WTC11 (cell line): ENCODE measurements around the gene AKAP11. TPM values are rescaled to one million over a fixed set of nuclear protein-coding genes. Genes with fewer than 3 reads are reported as not detected.
A peak's percentile ranks its signal among the peaks of the same experiment; 100 is the strongest.

Experiments used
- ATAC-seq: fragments of 200-7000 bp; cut with Tn5 transposase; 2 replicates; pipeline ENCODE4 v1.10.0; 2021; ENCODE audit warnings: mild to moderate bottlenecking, moderate library complexity
- CTCF ChIA-PET: fragments of 300-600 bp; sonication (Branson Sonifier 250); formaldehyde crosslinking; loops from one replicate; lab custom pipeline; 2021; ENCODE audit warnings: antibody characterized with exemption; lab: Charles Lee
- POLR2A ChIA-PET: fragments of 350-600 bp; sonication (Branson Sonifier 250); formaldehyde crosslinking; loops from one replicate; lab custom pipeline; 2021; ENCODE audit warnings: antibody characterized with exemption; lab: Charles Lee
- DNase-seq: peaks from one replicate; pipeline ENCODE4 v3.0.0; 2021; ENCODE audit warnings: low spot score
- H3K27ac Mint-ChIP-seq: 2 replicates; pipeline ENCODE4 v1.8.0; 2021; ENCODE audit warnings: mixed read lengths
- H3K27me3 Mint-ChIP-seq: 2 replicates; pipeline ENCODE4 v1.8.0; 2021; ENCODE audit warnings: low read depth, mild to moderate bottlenecking, moderate library complexity, mixed read lengths
- H3K36me3 Mint-ChIP-seq: 2 replicates; pipeline ENCODE4 v1.8.0; 2021; ENCODE audit warnings: mixed read lengths
- H3K4me1 Mint-ChIP-seq: 2 replicates; pipeline ENCODE4 v1.8.0; 2022; ENCODE audit warnings: mixed read lengths
- H3K4me3 Mint-ChIP-seq: 2 replicates; pipeline ENCODE4 v1.8.0; 2021; ENCODE audit warnings: mild to moderate bottlenecking, moderate library complexity, mixed read lengths
- H3K9me3 Mint-ChIP-seq: 2 replicates; pipeline ENCODE4 v1.8.0; 2021; ENCODE audit warnings: mixed read lengths
- EMX1 ChIP-seq: fragments of 250-450 bp; sonication (Bioruptor Pico); IDR thresholded peaks from 2 replicates; pipeline ENCODE4 v1.8.0; 2021; ENCODE audit warnings: mild to moderate bottlenecking
- ESRRA ChIP-seq: sonication (generic); formaldehyde crosslinking; IDR thresholded peaks from 2 replicates; pipeline ENCODE4 v1.8.1; 2022; ENCODE audit warnings: mild to moderate bottlenecking, missing genetic modification reagents, borderline replicate concordance
- FOXJ3 ChIP-seq: sonication (generic); formaldehyde crosslinking; IDR thresholded peaks from 2 replicates; pipeline ENCODE4 v1.9.0; 2021; ENCODE audit warnings: missing genetic modification reagents, mild to moderate bottlenecking, borderline replicate concordance
- GABPB1 ChIP-seq: sonication (generic); formaldehyde crosslinking; IDR thresholded peaks from 2 replicates; pipeline ENCODE4 v1.8.1; 2023; ENCODE audit warnings: mild to moderate bottlenecking, missing genetic modification reagents
- IRF1 ChIP-seq: sonication (generic); formaldehyde crosslinking; IDR thresholded peaks from 2 replicates; pipeline ENCODE4 v1.8.0; 2023; ENCODE audit warnings: missing genetic modification reagents
- MXD4 ChIP-seq: fragments of 250-450 bp; sonication (Bioruptor Pico); IDR thresholded peaks from 2 replicates; pipeline ENCODE4 v1.8.0; 2021; ENCODE audit warnings: mild to moderate bottlenecking, moderate library complexity, borderline replicate concordance
- PRDM15 ChIP-seq: sonication (generic); formaldehyde crosslinking; IDR thresholded peaks from 2 replicates; pipeline ENCODE4 v1.8.0; 2022; ENCODE audit warnings: missing genetic modification reagents
- PRRX2 ChIP-seq: fragments of 250-450 bp; sonication (Bioruptor Pico); IDR thresholded peaks from 2 replicates; pipeline ENCODE4 v1.8.0; 2021; ENCODE audit warnings: mild to moderate bottlenecking
- SMAD4 ChIP-seq: sonication (generic); formaldehyde crosslinking; IDR thresholded peaks from 2 replicates; pipeline ENCODE4 v1.8.0; 2022; ENCODE audit warnings: mild to moderate bottlenecking, missing genetic modification reagents
- ZNF121 ChIP-seq: sonication (generic); formaldehyde crosslinking; IDR thresholded peaks from 2 replicates; pipeline ENCODE4 v1.8.0; 2023; ENCODE audit warnings: missing genetic modification reagents
- ZNF138 ChIP-seq: sonication (generic); formaldehyde crosslinking; conservative IDR thresholded peaks from 2 replicates; pipeline ENCODE4 v1.8.1; 2022; ENCODE audit warnings: mild to moderate bottlenecking, moderate library complexity, missing genetic modification reagents
- ZNF425 ChIP-seq: fragments of 250-450 bp; sonication (Bioruptor Pico); conservative IDR thresholded peaks from 2 replicates; pipeline ENCODE4 v1.9.0; 2021; ENCODE audit warnings: mild to moderate bottlenecking
- total RNA-seq: library from RNA; stranded (reverse); gene quantifications from 3 replicates; pipeline ENCODE4 v1.2.3, GENCODE V29; 2021
- TF ChIP-seq, protein P1 (sequence below): sonication (generic); formaldehyde crosslinking; IDR thresholded peaks from 2 replicates; pipeline ENCODE4 v1.8.1; 2022; ENCODE audit warnings: low read depth, missing genetic modification reagents, borderline replicate concordance
- TF ChIP-seq, protein P2 (sequence below): fragments of 200-600 bp; IDR thresholded peaks from 2 replicates; pipeline ENCODE4 v1.8.0; 2022; ENCODE audit warnings: antibody characterized with exemption
- TF ChIP-seq, protein P3 (sequence below): sonication (generic); formaldehyde crosslinking; IDR thresholded peaks from 2 replicates; pipeline ENCODE4 v1.8.0; 2022; ENCODE audit warnings: mild to moderate bottlenecking, missing genetic modification reagents
- TF ChIP-seq, protein P4 (sequence below): sonication (generic); formaldehyde crosslinking; IDR thresholded peaks from 2 replicates; pipeline ENCODE4 v1.8.0; 2023; ENCODE audit warnings: missing genetic modification reagents, mild to moderate bottlenecking, borderline replicate concordance

AKAP11 gene
- total RNA-seq, 1 experiment from 2014 or later, result 16.7 TPM

DNA sequence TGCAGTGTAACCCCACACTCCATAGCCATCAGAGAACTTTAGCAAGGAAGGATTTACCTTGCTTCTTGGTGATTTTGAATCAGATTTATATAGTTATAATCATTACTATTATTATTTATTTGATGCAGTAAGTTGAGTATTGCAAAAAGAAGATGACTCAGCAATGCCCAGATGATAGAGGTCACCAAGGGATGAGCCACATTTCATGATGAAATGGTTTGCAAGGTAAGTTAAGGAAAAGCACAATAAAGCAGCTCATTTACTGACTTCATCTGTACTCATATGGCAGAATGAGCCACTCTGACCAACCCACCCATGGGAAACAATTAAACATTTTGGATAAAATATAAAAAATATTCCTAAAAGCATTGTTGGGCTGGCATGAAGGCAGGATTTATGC lies 59.1 kb downstream of the AKAP11 start:
- TF ChIP-seq ZNF425 (CRISPR knock-in tag), result no peak
- no peak for TF ChIP-seq PRDM15 (CRISPR knock-in tag)
- TF ChIP-seq EMX1 (CRISPR knock-in tag), result no peak
- no peak for TF ChIP-seq IRF1 (CRISPR knock-in tag)
- TF ChIP-seq, protein P1, sequence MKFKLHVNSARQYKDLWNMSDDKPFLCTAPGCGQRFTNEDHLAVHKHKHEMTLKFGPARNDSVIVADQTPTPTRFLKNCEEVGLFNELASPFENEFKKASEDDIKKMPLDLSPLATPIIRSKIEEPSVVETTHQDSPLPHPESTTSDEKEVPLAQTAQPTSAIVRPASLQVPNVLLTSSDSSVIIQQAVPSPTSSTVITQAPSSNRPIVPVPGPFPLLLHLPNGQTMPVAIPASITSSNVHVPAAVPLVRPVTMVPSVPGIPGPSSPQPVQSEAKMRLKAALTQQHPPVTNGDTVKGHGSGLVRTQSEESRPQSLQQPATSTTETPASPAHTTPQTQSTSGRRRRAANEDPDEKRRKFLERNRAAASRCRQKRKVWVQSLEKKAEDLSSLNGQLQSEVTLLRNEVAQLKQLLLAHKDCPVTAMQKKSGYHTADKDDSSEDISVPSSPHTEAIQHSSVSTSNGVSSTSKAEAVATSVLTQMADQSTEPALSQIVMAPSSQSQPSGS (CRISPR knock-in tag), result no peak
- CTCF ChIA-PET, result interaction anchor here (0.7 kb wide), 2 partner anchors 239 to 305 kb away, joined by 3 to 5 read pairs; no protein-coding TSS in a partner anchor
- H3K4me3 Mint-ChIP-seq, result no peak overlapping the region

GRCh38 chr13:42333613-42334328 lies 61.8 kb downstream of the AKAP11 start:
- no peaks in the 10 kb centered on the region; the same call in 1 of the 2 replicates for H3K27me3 Mint-ChIP-seq
- ATAC-seq (peak; percentile 95), DNase-seq (no peak)
- H3K9me3 Mint-ChIP-seq, result no peaks in the 10 kb centered on the region
- H3K36me3 Mint-ChIP-seq, result no peaks in the 10 kb centered on the region
- ChIA-PET CTCF (interaction anchor here (0.5 to 1.4 kb wide), 26 partner anchors 10 to 969 kb away, joined by 3 to 13 read pairs (median 4); partner anchors contain the start of gene TNFSF11), POLR2A (no interaction called here)
- H3K27ac Mint-ChIP-seq, result no peak overlapping the region
- no peak overlapping the region for H3K4me3 Mint-ChIP-seq
- H3K4me1 Mint-ChIP-seq, result peaks cover 11% of the 10 kb centered on the region
- TF ChIP-seq PRRX2 (CRISPR knock-in tag) (no peak), ZNF138 (CRISPR knock-in tag) (no peak)
- TF ChIP-seq, protein P2, sequence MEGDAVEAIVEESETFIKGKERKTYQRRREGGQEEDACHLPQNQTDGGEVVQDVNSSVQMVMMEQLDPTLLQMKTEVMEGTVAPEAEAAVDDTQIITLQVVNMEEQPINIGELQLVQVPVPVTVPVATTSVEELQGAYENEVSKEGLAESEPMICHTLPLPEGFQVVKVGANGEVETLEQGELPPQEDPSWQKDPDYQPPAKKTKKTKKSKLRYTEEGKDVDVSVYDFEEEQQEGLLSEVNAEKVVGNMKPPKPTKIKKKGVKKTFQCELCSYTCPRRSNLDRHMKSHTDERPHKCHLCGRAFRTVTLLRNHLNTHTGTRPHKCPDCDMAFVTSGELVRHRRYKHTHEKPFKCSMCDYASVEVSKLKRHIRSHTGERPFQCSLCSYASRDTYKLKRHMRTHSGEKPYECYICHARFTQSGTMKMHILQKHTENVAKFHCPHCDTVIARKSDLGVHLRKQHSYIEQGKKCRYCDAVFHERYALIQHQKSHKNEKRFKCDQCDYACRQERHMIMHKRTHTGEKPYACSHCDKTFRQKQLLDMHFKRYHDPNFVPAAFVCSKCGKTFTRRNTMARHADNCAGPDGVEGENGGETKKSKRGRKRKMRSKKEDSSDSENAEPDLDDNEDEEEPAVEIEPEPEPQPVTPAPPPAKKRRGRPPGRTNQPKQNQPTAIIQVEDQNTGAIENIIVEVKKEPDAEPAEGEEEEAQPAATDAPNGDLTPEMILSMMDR, result peak; percentile 47; the same call in 1 of the 2 replicates

More for the DNA sequence above, 59.1 kb downstream of the AKAP11 start:
- H3K36me3 Mint-ChIP-seq, result no peaks in the 10 kb centered on the region
- ATAC-seq (no peak), DNase-seq (no peak)
- no peaks in the 10 kb centered on the region for H3K9me3 Mint-ChIP-seq
- POLR2A ChIA-PET, result no interaction called here
- peaks cover 12% of the 10 kb centered on the region for H3K4me1 Mint-ChIP-seq
- H3K27ac Mint-ChIP-seq, result no peak overlapping the region
- no peaks in the 10 kb centered on the region; the same call in 1 of the 2 replicates for H3K27me3 Mint-ChIP-seq

GRCh38 chr13:42334329-42334706 lies 62.4 kb downstream of the AKAP11 start:
- Mint-ChIP-seq H3K4me1 (peaks cover 11% of the 10 kb centered on the region), H3K9me3 (no peaks in the 10 kb centered on the region), H3K36me3 (no peaks in the 10 kb centered on the region), H3K27ac (no peak overlapping the region), H3K4me3 (no peak overlapping the region), H3K27me3 (no peaks in the 10 kb centered on the region; the same call in 1 of the 2 replicates)
- ChIA-PET POLR2A (no interaction called here), CTCF (interaction anchor here (0.6 to 1.4 kb wide), 23 partner anchors 9 to 969 kb away, joined by 3 to 13 read pairs (median 4); partner anchors contain the start of gene TNFSF11)
- DNase-seq (no peak), ATAC-seq (peak; percentile 42)
- no peak for TF ChIP-seq SMAD4 (CRISPR knock-in tag)
- TF ChIP-seq, protein P3, sequence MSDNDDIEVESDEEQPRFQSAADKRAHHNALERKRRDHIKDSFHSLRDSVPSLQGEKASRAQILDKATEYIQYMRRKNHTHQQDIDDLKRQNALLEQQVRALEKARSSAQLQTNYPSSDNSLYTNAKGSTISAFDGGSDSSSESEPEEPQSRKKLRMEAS (CRISPR knock-in tag), result no peak
- TF ChIP-seq, protein P4, sequence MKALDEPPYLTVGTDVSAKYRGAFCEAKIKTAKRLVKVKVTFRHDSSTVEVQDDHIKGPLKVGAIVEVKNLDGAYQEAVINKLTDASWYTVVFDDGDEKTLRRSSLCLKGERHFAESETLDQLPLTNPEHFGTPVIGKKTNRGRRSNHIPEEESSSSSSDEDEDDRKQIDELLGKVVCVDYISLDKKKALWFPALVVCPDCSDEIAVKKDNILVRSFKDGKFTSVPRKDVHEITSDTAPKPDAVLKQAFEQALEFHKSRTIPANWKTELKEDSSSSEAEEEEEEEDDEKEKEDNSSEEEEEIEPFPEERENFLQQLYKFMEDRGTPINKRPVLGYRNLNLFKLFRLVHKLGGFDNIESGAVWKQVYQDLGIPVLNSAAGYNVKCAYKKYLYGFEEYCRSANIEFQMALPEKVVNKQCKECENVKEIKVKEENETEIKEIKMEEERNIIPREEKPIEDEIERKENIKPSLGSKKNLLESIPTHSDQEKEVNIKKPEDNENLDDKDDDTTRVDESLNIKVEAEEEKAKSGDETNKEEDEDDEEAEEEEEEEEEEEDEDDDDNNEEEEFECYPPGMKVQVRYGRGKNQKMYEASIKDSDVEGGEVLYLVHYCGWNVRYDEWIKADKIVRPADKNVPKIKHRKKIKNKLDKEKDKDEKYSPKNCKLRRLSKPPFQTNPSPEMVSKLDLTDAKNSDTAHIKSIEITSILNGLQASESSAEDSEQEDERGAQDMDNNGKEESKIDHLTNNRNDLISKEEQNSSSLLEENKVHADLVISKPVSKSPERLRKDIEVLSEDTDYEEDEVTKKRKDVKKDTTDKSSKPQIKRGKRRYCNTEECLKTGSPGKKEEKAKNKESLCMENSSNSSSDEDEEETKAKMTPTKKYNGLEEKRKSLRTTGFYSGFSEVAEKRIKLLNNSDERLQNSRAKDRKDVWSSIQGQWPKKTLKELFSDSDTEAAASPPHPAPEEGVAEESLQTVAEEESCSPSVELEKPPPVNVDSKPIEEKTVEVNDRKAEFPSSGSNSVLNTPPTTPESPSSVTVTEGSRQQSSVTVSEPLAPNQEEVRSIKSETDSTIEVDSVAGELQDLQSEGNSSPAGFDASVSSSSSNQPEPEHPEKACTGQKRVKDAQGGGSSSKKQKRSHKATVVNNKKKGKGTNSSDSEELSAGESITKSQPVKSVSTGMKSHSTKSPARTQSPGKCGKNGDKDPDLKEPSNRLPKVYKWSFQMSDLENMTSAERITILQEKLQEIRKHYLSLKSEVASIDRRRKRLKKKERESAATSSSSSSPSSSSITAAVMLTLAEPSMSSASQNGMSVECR, result no peak
- no peak for TF ChIP-seq ESRRA
- no peak for TF ChIP-seq GABPB1 (CRISPR knock-in tag)
- TF ChIP-seq FOXJ3 (CRISPR knock-in tag), result no peak
- TF ChIP-seq ZNF121 (CRISPR knock-in tag), result no peak
- TF ChIP-seq MXD4 (CRISPR knock-in tag), result no peak
